HL-60 (cell line): ENCODE measurements around the gene LIN9.

ENCODE experiments used
- DNase-seq, 2 experiments: peaks; one replicate each; pipeline ENCODE4 v3.0.0-alpha.2; 2010 to 2020; ENCODE audit warnings: low read depth in 1 of 2, low spot score in 1 of 2
- H3K27ac ChIP-seq: fragments of 250-450 bp; sonication (Bioruptor Pico); replicated peaks from 2 replicates; pipeline ENCODE4 v1.5.1; 2020; ENCODE audit warnings: mild to moderate bottlenecking, moderate library complexity
- H3K27me3 ChIP-seq: fragments of 250-450 bp; sonication (Bioruptor Pico); 2 replicates; pipeline ENCODE4 v1.5.1; 2021; ENCODE audit warnings: mild to moderate bottlenecking, moderate library complexity; ENCODE audit not compliant: insufficient read depth, poor library complexity, severe bottlenecking
- H3K4me3 ChIP-seq: replicated peaks from 2 replicates; pipeline ENCODE4 v1.5.1; 2011; ENCODE audit warnings: mild to moderate bottlenecking, control low read depth, low read length; ENCODE audit not compliant: insufficient read depth
- CTCF ChIP-seq: IDR thresholded peaks from one replicate; pipeline ENCODE4 v1.5.1; 2011; ENCODE audit warnings: low read length, control low read depth, inconsistent platforms; ENCODE audit not compliant: insufficient read depth
- GABPA ChIP-seq: IDR thresholded peaks from 2 replicates; pipeline ENCODE4 v1.6.1; 2012; ENCODE audit warnings: low read depth
- POLR2AphosphoS5 ChIP-seq: IDR thresholded peaks from 2 replicates; pipeline ENCODE4 v1.6.1; 2012; ENCODE audit warnings: low read depth
- REST ChIP-seq: IDR thresholded peaks from 2 replicates; pipeline ENCODE4 v1.6.1; 2012; ENCODE audit warnings: low read depth; ENCODE audit not compliant: insufficient replicate concordance
- SPI1 ChIP-seq: IDR thresholded peaks from 2 replicates; pipeline ENCODE4 v1.6.1; 2012; ENCODE audit warnings: low read depth, mild to moderate bottlenecking, borderline replicate concordance

The LIN9 gene

GRCh38 chr1:226209307-226210059 lies 99.5 kb downstream of the LIN9 start:
- TF ChIP-seq POLR2AphosphoS5 (no peak), SPI1 (no peak), GABPA (no peak), REST (no peak), CTCF (no peak)
- no peak overlapping the region for H3K4me3 ChIP-seq
- H3K27ac ChIP-seq: no peak overlapping the region
- no peaks in the 10 kb centered on the region for H3K27me3 ChIP-seq
- no peak for DNase-seq

GRCh38 chr1:226207048-226207447 lies 101.9 kb downstream of the LIN9 start:
- TF ChIP-seq SPI1 (no peak), CTCF (no peak), GABPA (no peak), POLR2AphosphoS5 (no peak), REST (no peak)
- Histone ChIP-seq H3K27ac (no peak overlapping the region), H3K27me3 (no peaks in the 10 kb centered on the region), H3K4me3 (no peak overlapping the region)
- no peak for DNase-seq

GRCh38 chr1:226204198-226204597 lies 104.8 kb downstream of the LIN9 start:
- no peak for TF ChIP-seq REST
- no peak for TF ChIP-seq POLR2AphosphoS5
- no peak for TF ChIP-seq GABPA
- TF ChIP-seq CTCF: no peak
- TF ChIP-seq SPI1: no peak
- DNase-seq: no peak
- Histone ChIP-seq H3K4me3 (no peak overlapping the region), H3K27me3 (no peaks in the 10 kb centered on the region), H3K27ac (no peak overlapping the region)
